Gastrocnemius medialis (tissue), 4 donors: ENCODE data around the gene CD38. TPM values are rescaled to one million over a fixed set of nuclear protein-coding genes. Genes with fewer than 3 reads are reported as not detected.
"Not testable (repeated sequence)": the region's sequence is repeated elsewhere in the genome, so short reads cannot be mapped to it uniquely, and the experiment has no call there.

Source experiments
- ATAC-seq, 2 donors: fragments of 150-250 bp; one replicate each; pipeline ENCODE4 v1.9.1; 2016
- DNase-seq, 2 donors: peaks; one replicate each; pipeline ENCODE4 v3.0.0-alpha.2; 2019
- H3K27ac ChIP-seq, 4 donors: fragments of 200-600 bp; sonication (generic); 1 replicate in 1 of 4; 2 replicates in 3 of 4; pipeline ENCODE4 v1.5.1; 2016 to 2018; ENCODE audit warnings: mild to moderate bottlenecking in 2 of 4, moderate library complexity in 1 of 4
- H3K27me3 ChIP-seq, 3 donors: fragments of 200-600 bp; sonication (generic) in 2 of 3; 1 replicate in 1 of 3; 2 replicates in 2 of 3; pipeline versions ENCODE4 v1.5.1 to v1.6.0; 2016 to 2019; ENCODE audit warnings: mild to moderate bottlenecking in 1 of 3, moderate library complexity in 1 of 3
- H3K36me3 ChIP-seq, 2 donors: fragments of 200-600 bp; sonication (generic) in 1 of 2; one replicate each; pipeline ENCODE4 v1.5.1; 2017 to 2018
- H3K4me1 ChIP-seq, 2 donors: fragments of 200-600 bp; sonication (generic) in 1 of 2; one replicate each; pipeline ENCODE4 v1.5.1; 2016 to 2017; ENCODE audit warnings: mild to moderate bottlenecking in 2 of 2
- H3K4me3 ChIP-seq, 4 donors: fragments of 200-600 bp; sonication (generic) in 3 of 4; 1 replicate in 1 of 4; 2 replicates in 3 of 4; pipeline ENCODE4 v1.5.1; 2016 to 2019; ENCODE audit warnings: mild to moderate bottlenecking in 2 of 4
- H3K9me3 ChIP-seq, 3 donors: fragments of 200-600 bp; sonication (generic) in 2 of 3; 1 replicate in 1 of 3; 2 replicates in 2 of 3; pipeline ENCODE4 v1.5.1; 2016 to 2019
- CTCF ChIP-seq, 5 experiments: fragments of 450-650 bp in 3 of 5; fragments of 200-600 bp in 2 of 5; sonication (generic) in 2 of 5; IDR thresholded peaks in 4 of 5; conservative IDR thresholded peaks in 1 of 5; 1 replicate in 4 of 5; 2 replicates in 1 of 5; pipeline ENCODE4 v1.5.1; 2016 to 2019; ENCODE audit warnings: antibody characterized with exemption in 5 of 5, mild to moderate bottlenecking in 3 of 5, moderate library complexity in 3 of 5
- POLR2A ChIP-seq, 2 donors: fragments of 450-650 bp; IDR thresholded peaks; one replicate each; pipeline ENCODE4 v1.6.1; 2017; ENCODE audit warnings: antibody characterized with exemption in 2 of 2, mild to moderate bottlenecking in 2 of 2, moderate library complexity in 2 of 2
- in situ Hi-C, 4 donors: fragments of 200-750 bp; cut with MboI; loops; one replicate each; pipeline versions ENCODE4 v1.15.0 to v1.8.0; 2017; ENCODE audit warnings: low sequenced_read_pairs in 4 of 4
- intact Hi-C: fragments of 100-400 bp; cut with DNase I; formaldehyde crosslinking; loops from one replicate; pipeline ENCODE4 v1.15.1; 2023; ENCODE audit warnings: low total_unique reads
- total RNA-seq, 4 donors: library from RNA; depleted of rRNA; stranded (reverse); fragments of >200 nt; gene quantifications; one replicate each; pipeline versions ENCODE4 v1.1.0 to v1.2.3, GENCODE V29; 2016

Gene CD38
- total RNA-seq, 4 donors from 2014 or later, result 0.73 to 9.0 (median 2.4) TPM

GRCh38 chr4:15755321-15756155 lies 22.6 kb upstream of the CD38 start:
- TF ChIP-seq CTCF (IDR thresholded peaks at IDR 0.05 in 4 of 5, conservative IDR thresholded peaks at IDR 0.05 in 1 of 5) (no peak), POLR2A (IDR thresholded peaks at IDR 0.05) (no peak)
- Histone ChIP-seq H3K27me3 (no peaks in the 10 kb centered on the region), H3K9me3 (no peaks in the 10 kb centered on the region), H3K36me3 (no peaks in the 10 kb centered on the region), H3K27ac (no peak overlapping the region), H3K4me1 (no peaks in the 10 kb centered on the region), H3K4me3 (no peak overlapping the region)
- no peak for DNase-seq
- no peak for ATAC-seq
- in situ Hi-C loops, result no loop called here
- intact Hi-C loops, result no loop called here

GRCh38 chr4:15756361-15756861 lies 21.7 kb upstream of the CD38 start:
- no peak for ATAC-seq
- H3K27ac ChIP-seq, result no peak overlapping the region
- in situ Hi-C loops, result no loop called here

GRCh38 chr4:15757054-15757453 lies 21.1 kb upstream of the CD38 start:
- in situ Hi-C loops, result no loop called here
- ATAC-seq, result no peak
- H3K27ac ChIP-seq, result no peak overlapping the region

More at GRCh38 chr4:15756361-15756861, 21.7 kb upstream of the CD38 start:
- no peak for DNase-seq
- intact Hi-C loops, result no loop called here
- Histone ChIP-seq H3K9me3 (no peaks in the 10 kb centered on the region), H3K4me3 (no peak overlapping the region), H3K27me3 (no peaks in the 10 kb centered on the region), H3K36me3 (no peaks in the 10 kb centered on the region), H3K4me1 (no peaks in the 10 kb centered on the region)
- TF ChIP-seq CTCF (IDR thresholded peaks at IDR 0.05 in 4 of 5, conservative IDR thresholded peaks at IDR 0.05 in 1 of 5) (no peak), POLR2A (IDR thresholded peaks at IDR 0.05) (no peak)

GRCh38 chr4:15758294-15758693 lies 19.8 kb upstream of the CD38 start:
- ATAC-seq (no peak), DNase-seq (no peak)
- intact Hi-C loops (no loop called here), in situ Hi-C loops (no loop called here)
- Histone ChIP-seq H3K36me3 (no peaks in the 10 kb centered on the region), H3K4me1 (no peaks in the 10 kb centered on the region), H3K9me3 (no peaks in the 10 kb centered on the region), H3K4me3 (no peak overlapping the region), H3K27me3 (no peaks in the 10 kb centered on the region), H3K27ac (no peak overlapping the region)
- TF ChIP-seq CTCF (IDR thresholded peaks at IDR 0.05 in 4 of 5, conservative IDR thresholded peaks at IDR 0.05 in 1 of 5) (no peak), POLR2A (IDR thresholded peaks at IDR 0.05) (no peak)

More at GRCh38 chr4:15757054-15757453, 21.1 kb upstream of the CD38 start:
- TF ChIP-seq POLR2A (IDR thresholded peaks at IDR 0.05) (no peak), CTCF (IDR thresholded peaks at IDR 0.05 in 4 of 5, conservative IDR thresholded peaks at IDR 0.05 in 1 of 5) (no peak)
- DNase-seq, result no peak
- Histone ChIP-seq H3K9me3 (no peaks in the 10 kb centered on the region), H3K27me3 (no peaks in the 10 kb centered on the region), H3K4me1 (no peaks in the 10 kb centered on the region), H3K36me3 (no peaks in the 10 kb centered on the region), H3K4me3 (no peak overlapping the region)
- intact Hi-C loops, result no loop called here

- H3K9me3 ChIP-seq, in situ Hi-C loops, H3K27me3 ChIP-seq, H3K36me3 ChIP-seq, ATAC-seq, intact Hi-C loops, DNase-seq, H3K4me3 ChIP-seq, H3K27ac ChIP-seq, H3K4me1 ChIP-seq: not testable (repeated sequence)
Observed at GRCh38 chr4:15762460-15762859, 15.7 kb upstream of the CD38 start.
